OCI-LY7 (cell line): ENCODE data around the gene TXNDC2. TPM values are rescaled to one million over a fixed set of nuclear protein-coding genes. Genes with fewer than 3 reads are reported as not detected.
"Not testable (repeated sequence)": the region's sequence is repeated elsewhere in the genome, so short reads cannot be mapped to it uniquely, and the experiment has no call there.

Experiments used
- BruUV-seq: library from RNA; stranded (reverse); fragments of 400-500 nt; replicated peaks from 2 replicates; lab custom pipeline; 2021; lab: Mats Ljungman, UMichigan
- CTCF ChIA-PET: fragments of 300-600 bp; sonication (Branson Sonifier 250); formaldehyde crosslinking; loops from one replicate; lab custom pipeline; 2022; ENCODE audit warnings: antibody characterized with exemption; ENCODE audit not compliant: unreplicated experiment; lab: Charles Lee
- POLR2A ChIA-PET: fragments of 300-600 bp; sonication (Branson Sonifier 250); formaldehyde crosslinking; loops from one replicate; lab custom pipeline; 2022; ENCODE audit warnings: antibody characterized with exemption; lab: Charles Lee
- DNase-seq: peaks from one replicate; pipeline ENCODE4 v3.0.0-alpha.2; 2015; ENCODE audit warnings: low spot score
- H2AFZ ChIP-seq: fragments of 200-600 bp; sonication (generic), shearing (Covaris generic); 2 replicates; pipeline ENCODE4 v1.6.1; 2014; ENCODE audit warnings: mild to moderate bottlenecking, antibody characterized with exemption, low read length, moderate library complexity
- H3K27ac ChIP-seq: fragments of 200-600 bp; sonication (generic); 2 replicates; pipeline ENCODE4 v1.5.1; 2014; ENCODE audit warnings: mixed run types, low read depth, mild to moderate bottlenecking, moderate library complexity, low read length, inconsistent platforms; ENCODE audit not compliant: poor library complexity, severe bottlenecking
- H3K36me3 ChIP-seq: fragments of 200-600 bp; sonication (generic); 2 replicates; pipeline ENCODE4 v1.6.1; 2014; ENCODE audit warnings: mild to moderate bottlenecking, antibody characterized with exemption, low read length, moderate library complexity, mixed read lengths; ENCODE audit not compliant: insufficient read depth
- H3K4me1 ChIP-seq: fragments of 200-600 bp; sonication (generic); 2 replicates; pipeline ENCODE4 v1.5.1; 2014; ENCODE audit warnings: mild to moderate bottlenecking, low read length; ENCODE audit not compliant: insufficient read depth, poor library complexity, severe bottlenecking
- H3K4me2 ChIP-seq: fragments of 200-600 bp; sonication (generic); 2 replicates; pipeline ENCODE4 v1.6.1; 2014; ENCODE audit warnings: mild to moderate bottlenecking, low read length
- H3K4me3 ChIP-seq: fragments of 200-600 bp; sonication (generic); 2 replicates; pipeline ENCODE4 v1.5.1; 2014; ENCODE audit warnings: mild to moderate bottlenecking, low read depth, low read length; ENCODE audit not compliant: poor library complexity, severe bottlenecking
- H3K79me2 ChIP-seq: fragments of 200-600 bp; sonication (generic); 2 replicates; pipeline ENCODE4 v1.6.1; 2016; ENCODE audit warnings: low read depth, mild to moderate bottlenecking, low read length, moderate library complexity, mixed read lengths; ENCODE audit not compliant: insufficient read depth
- H3K9me2 ChIP-seq: fragments of 200-600 bp; sonication (generic); 2 replicates; pipeline ENCODE4 v1.6.1; 2016; ENCODE audit warnings: mild to moderate bottlenecking, low read length, mixed read lengths; ENCODE audit not compliant: insufficient read depth
- H3K9me3 ChIP-seq: fragments of 200-600 bp; sonication (generic); 2 replicates; pipeline ENCODE4 v1.6.1; 2014; ENCODE audit warnings: mild to moderate bottlenecking, mixed run types, low read length, mixed read lengths
- H4K20me1 ChIP-seq: fragments of 200-600 bp; sonication (generic); 2 replicates; pipeline ENCODE4 v1.6.1; 2014; ENCODE audit warnings: mild to moderate bottlenecking, antibody characterized with exemption, low read length, moderate library complexity, mixed read lengths; ENCODE audit not compliant: insufficient read depth
- EZH2phosphoT487 ChIP-seq: fragments of 200-600 bp; sonication (generic); IDR thresholded peaks from 2 replicates; pipeline ENCODE4 v1.6.1; 2018; ENCODE audit warnings: low read depth, borderline replicate concordance, mild to moderate bottlenecking, mixed run types, antibody characterized with exemption, low read length, moderate library complexity, mixed read lengths
- intact Hi-C: fragments of 100-400 bp; cut with micrococcal nuclease; formaldehyde crosslinking; loops from one replicate; pipeline ENCODE4 v1.10.0; 2022; ENCODE audit not compliant: unreplicated experiment
- total RNA-seq, 2 experiments: library from RNA; depleted of rRNA in 1 of 2; stranded (reverse); fragments of >200 nt in 1 of 2; shearing (Covaris generic) in 1 of 2; gene quantifications; 2 replicates each; pipeline ENCODE4 v1.2.3, GENCODE V29; 2014 to 2022
- TF ChIP-seq, protein P1 (sequence below): fragments of 200-600 bp; sonication (generic); conservative IDR thresholded peaks from 2 replicates; pipeline ENCODE4 v1.5.1; 2014; ENCODE audit warnings: mild to moderate bottlenecking, antibody characterized with exemption, low read length, moderate library complexity, mixed read lengths

Gene TXNDC2
- total RNA-seq, 2 experiments from 2014 or later = not detected

- Histone ChIP-seq H3K79me2 (no peaks in the 10 kb centered on the region), H3K9me2 (no peaks in the 10 kb centered on the region), H3K4me2 (no peak overlapping the region), H3K4me1 (no peaks in the 10 kb centered on the region), H4K20me1 (no peaks in the 10 kb centered on the region), H3K36me3 (no peaks in the 10 kb centered on the region), H2AFZ (no peak overlapping the region), H3K9me3 (no peaks in the 10 kb centered on the region), H3K27ac (no peak overlapping the region), H3K4me3 (no peak overlapping the region)
- BruUV-seq = no TSS peak
- TF ChIP-seq EZH2phosphoT487 = no peak
- TF ChIP-seq, protein P1, sequence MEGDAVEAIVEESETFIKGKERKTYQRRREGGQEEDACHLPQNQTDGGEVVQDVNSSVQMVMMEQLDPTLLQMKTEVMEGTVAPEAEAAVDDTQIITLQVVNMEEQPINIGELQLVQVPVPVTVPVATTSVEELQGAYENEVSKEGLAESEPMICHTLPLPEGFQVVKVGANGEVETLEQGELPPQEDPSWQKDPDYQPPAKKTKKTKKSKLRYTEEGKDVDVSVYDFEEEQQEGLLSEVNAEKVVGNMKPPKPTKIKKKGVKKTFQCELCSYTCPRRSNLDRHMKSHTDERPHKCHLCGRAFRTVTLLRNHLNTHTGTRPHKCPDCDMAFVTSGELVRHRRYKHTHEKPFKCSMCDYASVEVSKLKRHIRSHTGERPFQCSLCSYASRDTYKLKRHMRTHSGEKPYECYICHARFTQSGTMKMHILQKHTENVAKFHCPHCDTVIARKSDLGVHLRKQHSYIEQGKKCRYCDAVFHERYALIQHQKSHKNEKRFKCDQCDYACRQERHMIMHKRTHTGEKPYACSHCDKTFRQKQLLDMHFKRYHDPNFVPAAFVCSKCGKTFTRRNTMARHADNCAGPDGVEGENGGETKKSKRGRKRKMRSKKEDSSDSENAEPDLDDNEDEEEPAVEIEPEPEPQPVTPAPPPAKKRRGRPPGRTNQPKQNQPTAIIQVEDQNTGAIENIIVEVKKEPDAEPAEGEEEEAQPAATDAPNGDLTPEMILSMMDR = no peak
- ChIA-PET CTCF (no interaction called here), POLR2A (no interaction called here)
- intact Hi-C loops = no loop called here
- DNase-seq = no peak
These were observed 15.6 kb downstream of the TXNDC2 start for GRCh38 chr18:9901377-9901776.

DNA sequence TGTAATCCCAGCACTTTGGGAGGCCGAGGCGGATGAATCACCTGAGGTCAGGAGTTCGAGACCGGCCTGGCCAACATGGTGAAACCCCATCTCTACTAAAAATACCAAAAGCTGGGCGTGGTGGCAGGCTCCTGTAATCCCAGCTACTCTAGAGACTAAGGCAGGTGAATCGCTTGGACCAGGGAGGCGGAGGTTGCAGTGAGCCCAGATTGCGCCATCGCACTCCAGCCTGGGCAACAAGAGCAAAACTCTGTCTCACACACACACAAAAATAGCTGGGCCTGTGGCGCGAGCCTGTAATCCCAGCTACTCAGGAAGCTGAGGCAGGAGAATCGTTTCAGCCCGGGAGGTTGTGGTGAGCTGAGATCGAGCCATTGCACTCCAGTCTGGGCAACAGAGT lies 16.5 kb downstream of the TXNDC2 start:
- POLR2A ChIA-PET = not testable (repeated sequence)

DNA sequence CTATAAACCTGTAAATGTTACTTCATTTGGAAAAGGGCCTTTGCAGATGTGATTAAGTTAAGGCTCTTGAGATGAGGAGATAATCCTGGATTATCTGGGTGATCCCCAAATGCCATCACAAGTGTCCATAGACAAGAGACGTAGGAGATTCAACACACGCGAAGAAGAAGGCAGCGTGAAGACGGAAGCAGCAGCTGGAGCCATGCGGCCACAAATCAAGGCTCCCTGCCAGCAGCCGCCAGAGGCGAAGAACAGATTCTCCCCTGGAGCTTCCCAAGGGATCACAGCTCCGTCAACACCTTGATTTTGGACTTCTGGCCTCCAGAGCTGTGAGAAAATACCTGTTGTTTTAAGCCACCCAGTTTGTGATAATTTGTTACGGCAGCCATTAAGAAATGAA lies 17.1 kb downstream of the TXNDC2 start:
- no peak for DNase-seq
- Histone ChIP-seq H3K4me3 (no peak overlapping the region), H2AFZ (no peak overlapping the region), H3K9me3 (no peaks in the 10 kb centered on the region), H3K9me2 (no peaks in the 10 kb centered on the region), H4K20me1 (no peaks in the 10 kb centered on the region), H3K4me1 (no peaks in the 10 kb centered on the region), H3K36me3 (no peaks in the 10 kb centered on the region), H3K4me2 (no peak overlapping the region), H3K79me2 (no peaks in the 10 kb centered on the region), H3K27ac (no peak overlapping the region)
- TF ChIP-seq, protein P1 = no peak
- TF ChIP-seq EZH2phosphoT487 = no peak
- ChIA-PET POLR2A (no interaction called here), CTCF (no interaction called here)
- intact Hi-C loops = no loop called here
- no TSS peak for BruUV-seq

More for the DNA sequence above, 16.5 kb downstream of the TXNDC2 start:
- H4K20me1 ChIP-seq, H3K27ac ChIP-seq, CTCF ChIA-PET, DNase-seq, BruUV-seq, H3K4me2 ChIP-seq, H3K4me3 ChIP-seq, H3K9me3 ChIP-seq, intact Hi-C loops, H3K4me1 ChIP-seq, H3K36me3 ChIP-seq, H3K9me2 ChIP-seq, H3K79me2 ChIP-seq, H2AFZ ChIP-seq: not testable (repeated sequence)
